HFF-Myc (cell line): ENCODE measurements around the gene TBC1D22A.

Experiments used
- DNase-seq: peaks from one replicate; pipeline ENCODE4 v3.0.0-alpha.2; 2011; ENCODE audit warnings: low read depth; ENCODE audit errors: extremely low read depth
- H3K4me3 ChIP-seq: replicated peaks from 2 replicates; pipeline ENCODE4 v1.5.1; 2011; ENCODE audit warnings: low read depth, mild to moderate bottlenecking, control low read depth, low read length
- TF ChIP-seq, protein P1 (sequence below): IDR thresholded peaks from 2 replicates; pipeline ENCODE4 v1.5.1; 2012; ENCODE audit warnings: mild to moderate bottlenecking, low read depth, low read length, control low read depth; ENCODE audit errors: missing control alignments

Gene TBC1D22A

GRCh38 chr22:46855681-46856080 is 93.2 kb downstream of the TBC1D22A start:
- no peak overlapping the region for H3K4me3 ChIP-seq
- TF ChIP-seq, protein P1, sequence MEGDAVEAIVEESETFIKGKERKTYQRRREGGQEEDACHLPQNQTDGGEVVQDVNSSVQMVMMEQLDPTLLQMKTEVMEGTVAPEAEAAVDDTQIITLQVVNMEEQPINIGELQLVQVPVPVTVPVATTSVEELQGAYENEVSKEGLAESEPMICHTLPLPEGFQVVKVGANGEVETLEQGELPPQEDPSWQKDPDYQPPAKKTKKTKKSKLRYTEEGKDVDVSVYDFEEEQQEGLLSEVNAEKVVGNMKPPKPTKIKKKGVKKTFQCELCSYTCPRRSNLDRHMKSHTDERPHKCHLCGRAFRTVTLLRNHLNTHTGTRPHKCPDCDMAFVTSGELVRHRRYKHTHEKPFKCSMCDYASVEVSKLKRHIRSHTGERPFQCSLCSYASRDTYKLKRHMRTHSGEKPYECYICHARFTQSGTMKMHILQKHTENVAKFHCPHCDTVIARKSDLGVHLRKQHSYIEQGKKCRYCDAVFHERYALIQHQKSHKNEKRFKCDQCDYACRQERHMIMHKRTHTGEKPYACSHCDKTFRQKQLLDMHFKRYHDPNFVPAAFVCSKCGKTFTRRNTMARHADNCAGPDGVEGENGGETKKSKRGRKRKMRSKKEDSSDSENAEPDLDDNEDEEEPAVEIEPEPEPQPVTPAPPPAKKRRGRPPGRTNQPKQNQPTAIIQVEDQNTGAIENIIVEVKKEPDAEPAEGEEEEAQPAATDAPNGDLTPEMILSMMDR = no peak
- DNase-seq = no peak

DNA sequence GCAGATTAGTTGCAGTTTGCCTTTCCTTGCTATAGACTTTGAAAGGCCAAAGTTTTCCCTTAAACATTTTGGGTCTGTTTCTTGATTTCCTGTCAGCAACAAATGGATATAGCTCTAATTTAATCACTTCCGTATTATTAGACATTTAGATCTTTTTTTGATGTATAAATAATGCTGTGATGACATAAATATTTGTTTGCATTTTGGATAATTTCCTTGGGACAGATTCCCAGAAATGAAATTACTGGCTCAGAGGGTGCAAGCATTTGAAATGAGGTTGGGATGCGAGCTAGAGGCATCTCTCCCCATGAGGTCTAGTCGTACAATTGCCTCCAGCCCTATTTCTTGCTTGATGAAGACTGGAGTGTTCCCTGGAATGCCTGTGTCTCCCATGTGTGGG is 94.2 kb downstream of the TBC1D22A start:
- no peak for DNase-seq
- TF ChIP-seq, protein P1 = no peak
- H3K4me3 ChIP-seq = no peak overlapping the region

- TF ChIP-seq, protein P1 = no peak
- H3K4me3 ChIP-seq = no peak overlapping the region
These were observed 94.9 kb downstream of the TBC1D22A start for GRCh38 chr22:46857142-46857884.

DNA sequence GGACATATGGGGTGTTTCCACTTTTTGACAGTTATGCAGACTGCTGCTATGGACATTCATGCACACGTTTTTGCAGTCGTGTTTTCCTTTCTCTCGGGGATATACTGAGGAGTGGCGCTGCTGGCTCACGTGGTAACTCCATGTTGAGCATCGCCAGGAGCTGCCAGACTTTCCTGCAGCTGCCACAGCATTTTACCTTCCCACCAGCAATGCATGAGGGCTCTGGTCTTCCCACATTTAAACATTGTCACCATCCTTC is 95.4 kb downstream of the TBC1D22A start:
- DNase-seq = no peak
- H3K4me3 ChIP-seq = no peak overlapping the region
- TF ChIP-seq, protein P1 = no peak

More at GRCh38 chr22:46857142-46857884, 94.9 kb downstream of the TBC1D22A start:
- no peak for DNase-seq

DNA sequence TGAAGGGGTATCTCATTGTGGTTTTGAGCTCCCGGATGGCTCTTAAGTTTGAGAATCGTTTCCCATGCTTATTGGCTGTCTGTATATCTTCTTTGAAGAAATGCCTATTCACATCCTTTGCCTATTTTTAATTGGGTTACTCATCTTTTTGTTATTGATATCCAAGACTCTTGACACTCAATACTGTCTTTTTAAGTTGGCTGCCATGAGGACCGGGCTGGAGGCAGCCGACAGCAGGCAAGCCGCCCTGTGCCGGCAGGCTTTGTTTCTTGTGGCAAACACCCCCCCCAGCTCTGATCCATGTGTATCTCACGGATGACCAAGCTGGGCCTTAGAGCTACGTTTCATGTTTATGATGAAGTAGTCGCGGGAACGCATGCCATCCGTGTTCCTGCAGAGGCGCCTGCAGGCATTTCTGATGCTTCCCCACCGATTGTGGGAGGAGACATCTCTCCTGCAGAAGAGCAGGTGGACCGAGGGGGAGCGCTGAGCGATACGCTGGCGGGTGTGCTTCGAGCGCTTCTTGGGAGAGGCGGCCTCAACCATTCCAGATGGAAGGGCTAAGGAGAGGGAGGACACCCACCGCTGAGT is 95.8 kb downstream of the TBC1D22A start:
- H3K4me3 ChIP-seq = no peak overlapping the region
- TF ChIP-seq, protein P1 = no peak
- no peak for DNase-seq

DNA sequence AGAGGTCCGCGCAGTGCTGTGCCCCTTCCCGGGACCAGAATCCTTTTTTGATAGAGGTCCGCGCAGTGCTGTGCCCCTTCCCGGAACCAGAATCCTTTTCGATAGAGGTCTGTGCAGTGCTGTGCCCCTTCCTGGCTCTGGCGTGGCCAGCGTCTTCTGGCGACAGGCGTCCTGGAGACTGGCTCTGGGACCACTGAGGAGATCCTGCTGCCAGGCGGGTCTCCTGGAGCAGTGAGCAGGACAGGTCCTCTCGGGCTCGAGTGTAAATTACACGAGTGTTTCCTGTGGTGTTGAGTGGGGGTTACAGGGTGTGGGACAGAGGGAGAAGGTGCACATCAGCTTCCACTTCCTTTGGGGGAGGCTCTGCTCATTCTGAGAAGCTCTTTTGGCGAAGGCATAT is 98.1 kb downstream of the TBC1D22A start:
- H3K4me3 ChIP-seq = no peak overlapping the region
- TF ChIP-seq, protein P1 = no peak
- no peak for DNase-seq
